CD14-positive monocyte (primary cell): ENCODE results near the gene PROK2. TPM values are rescaled to one million over a fixed set of nuclear protein-coding genes. Genes with fewer than 3 reads are reported as not detected.

Experiments
- DNase-seq, 3 donors: peaks; one replicate each; pipeline ENCODE4 v3.0.0-alpha.2; 2011 to 2022
- H2AFZ ChIP-seq: 2 replicates; pipeline ENCODE4 v1.6.0; 2012; ENCODE audit warnings: mild to moderate bottlenecking, low read depth, low read length, inconsistent platforms; ENCODE audit not compliant: insufficient read depth, poor library complexity, severe bottlenecking
- H3K27ac ChIP-seq, 2 donors: 1 replicate in 1 of 2; 2 replicates in 1 of 2; pipeline ENCODE4 v1.5.1; 2012 to 2013; ENCODE audit warnings: low read length in 2 of 2, control low read depth in 1 of 2, inconsistent platforms in 1 of 2, low read depth in 1 of 2, mild to moderate bottlenecking in 1 of 2
- H3K27me3 ChIP-seq, 2 donors: one replicate each; pipeline versions ENCODE4 v1.6.0 to v1.6.1; 2011 to 2013; ENCODE audit warnings: low read length in 2 of 2; ENCODE audit not compliant: control insufficient read depth in 2 of 2, insufficient read depth in 2 of 2
- H3K36me3 ChIP-seq, 2 donors: replicated peaks in 1 of 2; 1 replicate in 1 of 2; 2 replicates in 1 of 2; pipeline versions ENCODE4 v1.5.1 to v1.6.1; 2012 to 2013; ENCODE audit warnings: low read length in 2 of 2, control low read depth in 1 of 2, inconsistent platforms in 1 of 2, mild to moderate bottlenecking in 1 of 2; ENCODE audit not compliant: insufficient read depth in 2 of 2, control insufficient read depth in 1 of 2
- H3K4me1 ChIP-seq, 2 donors: 1 replicate in 1 of 2; 2 replicates in 1 of 2; pipeline versions ENCODE4 v1.5.1 to v1.6.1; 2012 to 2013; ENCODE audit warnings: low read length in 2 of 2, control low read depth in 1 of 2, inconsistent platforms in 1 of 2, mild to moderate bottlenecking in 1 of 2, moderate library complexity in 1 of 2; ENCODE audit not compliant: insufficient read depth in 2 of 2, control insufficient read depth in 1 of 2
- H3K4me2 ChIP-seq: replicated peaks from 2 replicates; pipeline ENCODE3; 2012; ENCODE audit warnings: low read length, moderate library complexity, mild to moderate bottlenecking; ENCODE audit not compliant: poor library complexity, severe bottlenecking; ENCODE audit errors: extremely low read depth
- H3K4me3 ChIP-seq, 3 experiments: fragments of 200-600 bp in 1 of 3; sonication (generic) in 1 of 3; replicated peaks in 1 of 3; 1 replicate in 2 of 3; 2 replicates in 1 of 3; pipeline ENCODE4 v1.5.1; 2011 to 2013; ENCODE audit warnings: low read length in 3 of 3, mild to moderate bottlenecking in 3 of 3, control low read depth in 2 of 3, low read depth in 2 of 3, inconsistent platforms in 1 of 3, moderate library complexity in 1 of 3
- H3K79me2 ChIP-seq: 2 replicates; pipeline ENCODE4 v1.6.0; 2012; ENCODE audit warnings: mild to moderate bottlenecking, control low read depth, inconsistent platforms, low read length, moderate library complexity; ENCODE audit not compliant: insufficient read depth
- H3K9ac ChIP-seq: 2 replicates; pipeline ENCODE4 v1.6.0; 2017; ENCODE audit warnings: low read length, mild to moderate bottlenecking; ENCODE audit not compliant: insufficient read depth, poor library complexity, severe bottlenecking
- H3K9me3 ChIP-seq, 2 donors: replicated peaks in 1 of 2; 1 replicate in 1 of 2; 2 replicates in 1 of 2; pipeline versions ENCODE4 v1.5.1 to v1.6.1; 2012 to 2013; ENCODE audit warnings: low read length in 2 of 2, control low read depth in 1 of 2; ENCODE audit not compliant: control insufficient read depth in 1 of 2, insufficient read depth in 1 of 2
- H4K20me1 ChIP-seq: 2 replicates; pipeline ENCODE4 v1.6.0; 2012; ENCODE audit warnings: mild to moderate bottlenecking, low read length, control low read depth, moderate library complexity; ENCODE audit not compliant: insufficient read depth
- H3K27ac Mint-ChIP-seq, 7 donors: one replicate each; pipeline ENCODE4 v1.8.0; 2020; ENCODE audit warnings: mild to moderate bottlenecking in 7 of 7, mixed read lengths in 7 of 7, moderate library complexity in 6 of 7, inconsistent platforms in 2 of 7
- H3K27me3 Mint-ChIP-seq, 3 donors: one replicate each; pipeline ENCODE4 v1.8.0; 2021 to 2022; ENCODE audit warnings: low read depth in 3 of 3, mild to moderate bottlenecking in 3 of 3, mixed read lengths in 3 of 3, moderate library complexity in 3 of 3, inconsistent platforms in 1 of 3
- H3K36me3 Mint-ChIP-seq, 2 donors: one replicate each; pipeline ENCODE4 v1.8.0; 2020; ENCODE audit warnings: mixed read lengths in 2 of 2, inconsistent platforms in 1 of 2, mild to moderate bottlenecking in 1 of 2
- H3K4me1 Mint-ChIP-seq: one replicate; pipeline ENCODE4 v1.8.0; 2020; ENCODE audit warnings: mild to moderate bottlenecking, mixed read lengths
- H3K4me3 Mint-ChIP-seq, 2 donors: one replicate each; pipeline ENCODE4 v1.8.0; 2020; ENCODE audit warnings: mild to moderate bottlenecking in 2 of 2, mixed read lengths in 2 of 2, moderate library complexity in 1 of 2
- H3K9me3 Mint-ChIP-seq, 7 donors: one replicate each; pipeline ENCODE4 v1.8.0; 2020 to 2022; ENCODE audit warnings: mixed read lengths in 7 of 7, mild to moderate bottlenecking in 6 of 7, moderate library complexity in 6 of 7, inconsistent platforms in 2 of 7
- CTCF ChIP-seq: fragments of 200-600 bp; IDR thresholded peaks from one replicate; pipeline ENCODE4 v1.8.0; 2022; ENCODE audit warnings: antibody characterized with exemption, mild to moderate bottlenecking
- WGBS: methylation state at CpG from one replicate; pipeline ENCODE4 v1.1.5; 2013; ENCODE audit warnings: missing lambda C conversion rate; ENCODE audit not compliant: insufficient coverage; 5-methylcytosine and 5-hydroxymethylcytosine counted together
- intact Hi-C, 2 donors: fragments of 100-400 bp; cut with micrococcal nuclease; formaldehyde crosslinking; loops; one replicate each; pipeline versions ENCODE4 v1.15.0 to v1.15.1; 2023
- polyA plus RNA-seq, 3 donors: library from polyadenylated mRNA; depleted of rRNA in 1 of 3; unstranded in 2 of 3; stranded (reverse) in 1 of 3; fragments of 300-500 nt in 2 of 3; fragments of >200 nt in 1 of 3; fragmentation: Illumina TruSeq in 2 of 3; gene quantifications; 1 replicate in 2 of 3; 2 replicates in 1 of 3; pipeline ENCODE4 v1.2.3, GENCODE V29; 2012 to 2021

The PROK2 gene
- polyA plus RNA-seq, 3 donors: 25.4 to 81.7 (median 37.8) TPM

DNA sequence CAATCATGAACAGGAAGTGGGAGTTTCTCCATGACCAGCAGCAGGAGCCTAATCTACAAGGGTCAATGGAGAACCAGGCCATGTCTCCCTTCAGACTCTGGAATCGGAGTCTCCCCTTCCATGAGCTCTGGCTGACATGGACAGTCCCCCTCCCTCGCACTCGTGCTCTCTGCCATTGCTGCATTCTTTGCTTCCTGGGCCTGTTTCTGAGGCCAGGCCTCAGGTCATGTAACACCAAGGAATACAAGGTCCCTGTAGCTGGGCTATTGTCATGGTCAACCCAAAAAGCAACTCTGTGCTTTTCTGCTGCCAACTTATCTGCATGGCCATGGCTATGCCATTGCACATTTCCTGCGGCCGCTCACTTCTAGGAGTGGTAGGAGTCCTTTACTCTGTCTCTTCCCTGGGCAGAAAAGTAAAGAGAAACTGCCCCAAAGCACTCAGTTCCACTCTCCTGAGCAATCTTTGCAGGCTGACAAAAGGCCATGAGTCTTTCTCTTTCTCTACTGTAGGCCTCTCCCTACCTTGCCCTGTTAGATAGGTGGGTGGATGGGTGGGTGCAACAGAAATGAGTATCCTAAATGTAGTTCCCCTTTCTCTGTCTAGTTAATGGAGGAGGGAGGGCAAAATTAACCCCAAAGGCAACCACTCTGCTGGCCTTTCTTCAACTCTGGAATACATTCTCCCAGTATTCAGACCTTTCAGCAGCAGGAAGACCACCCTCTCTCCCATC lies 40.8 kb upstream of the PROK2 start:
- Histone ChIP-seq H3K9ac (no peak overlapping the region), H3K4me2 (no peak overlapping the region), H2AFZ (no peak overlapping the region), H3K9me3 (no peaks in the 10 kb centered on the region), H3K79me2 (no peaks in the 10 kb centered on the region), H3K4me1 (no peaks in the 10 kb centered on the region), H3K27me3 (no peaks in the 10 kb centered on the region), H4K20me1 (no peaks in the 10 kb centered on the region), H3K4me3 (no peak overlapping the region), H3K27ac (no peak overlapping the region), H3K36me3 (no peaks in the 10 kb centered on the region)
- peaks cover 0 to 3% (median 0%) of the 10 kb centered on the region in 7 donors for H3K9me3 Mint-ChIP-seq
- no peak for DNase-seq
- peak overlapping the region in 1 of 7 donors; percentile 54 for H3K27ac Mint-ChIP-seq
- intact Hi-C loops: no loop called here
- H3K36me3 Mint-ChIP-seq: no peaks in the 10 kb centered on the region
- 100% methylated on average over 3 of the region's 5 CpGs for WGBS
- H3K4me3 Mint-ChIP-seq: no peak overlapping the region
- H3K27me3 Mint-ChIP-seq: peaks cover 0 to 7% (median 2%) of the 10 kb centered on the region in 3 donors
- TF ChIP-seq CTCF: no peak
- H3K4me1 Mint-ChIP-seq: peaks cover 6% of the 10 kb centered on the region

GRCh38 chr3:71821116-71821515 lies 36.2 kb upstream of the PROK2 start:
- intact Hi-C loops: no loop called here
- Histone ChIP-seq H3K79me2 (no peaks in the 10 kb centered on the region), H3K27ac (no peak overlapping the region), H3K9ac (no peak overlapping the region), H3K36me3 (no peaks in the 10 kb centered on the region), H3K9me3 (no peaks in the 10 kb centered on the region), H3K27me3 (no peaks in the 10 kb centered on the region), H4K20me1 (no peaks in the 10 kb centered on the region), H3K4me2 (no peak overlapping the region), H3K4me1 (no peaks in the 10 kb centered on the region), H3K4me3 (no peak overlapping the region), H2AFZ (no peak overlapping the region)
- Mint-ChIP-seq H3K27ac (no peak overlapping the region), H3K9me3 (no peaks in the 10 kb centered on the region), H3K27me3 (peaks cover 0 to 4% (median 0%) of the 10 kb centered on the region in 3 donors), H3K36me3 (no peaks in the 10 kb centered on the region), H3K4me1 (peaks cover 7% of the 10 kb centered on the region), H3K4me3 (no peak overlapping the region)
- DNase-seq: no peak
- WGBS: no CpG with 5 or more reads among the region's 3 CpGs
- no peak for TF ChIP-seq CTCF
